ENCODE data around the gene TMEM18.

GRCh38 chr2:675051-675450, 2.2 kb downstream of the TMEM18 start:
- TF ChIP-seq, protein P1, sequence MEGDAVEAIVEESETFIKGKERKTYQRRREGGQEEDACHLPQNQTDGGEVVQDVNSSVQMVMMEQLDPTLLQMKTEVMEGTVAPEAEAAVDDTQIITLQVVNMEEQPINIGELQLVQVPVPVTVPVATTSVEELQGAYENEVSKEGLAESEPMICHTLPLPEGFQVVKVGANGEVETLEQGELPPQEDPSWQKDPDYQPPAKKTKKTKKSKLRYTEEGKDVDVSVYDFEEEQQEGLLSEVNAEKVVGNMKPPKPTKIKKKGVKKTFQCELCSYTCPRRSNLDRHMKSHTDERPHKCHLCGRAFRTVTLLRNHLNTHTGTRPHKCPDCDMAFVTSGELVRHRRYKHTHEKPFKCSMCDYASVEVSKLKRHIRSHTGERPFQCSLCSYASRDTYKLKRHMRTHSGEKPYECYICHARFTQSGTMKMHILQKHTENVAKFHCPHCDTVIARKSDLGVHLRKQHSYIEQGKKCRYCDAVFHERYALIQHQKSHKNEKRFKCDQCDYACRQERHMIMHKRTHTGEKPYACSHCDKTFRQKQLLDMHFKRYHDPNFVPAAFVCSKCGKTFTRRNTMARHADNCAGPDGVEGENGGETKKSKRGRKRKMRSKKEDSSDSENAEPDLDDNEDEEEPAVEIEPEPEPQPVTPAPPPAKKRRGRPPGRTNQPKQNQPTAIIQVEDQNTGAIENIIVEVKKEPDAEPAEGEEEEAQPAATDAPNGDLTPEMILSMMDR (IDR thresholded peaks at IDR 0.05; ENCODE audit: poor library complexity, severe bottlenecking), result no peak
- TF ChIP-seq RAD21 (conservative IDR thresholded peaks at IDR 0.05), result no peak
- TF ChIP-seq SMC3 (conservative IDR thresholded peaks at IDR 0.05; ENCODE audit: poor library complexity), result no peak
- TF ChIP-seq EZH2 (IDR thresholded peaks at IDR 0.05; ENCODE audit: borderline replicate concordance, insufficient read depth, low read length, poor library complexity, severe bottlenecking), result no peak
- no peak for TF ChIP-seq EP300 (conservative IDR thresholded peaks at IDR 0.05; ENCODE audit: poor library complexity, severe bottlenecking)
- no peak for TF ChIP-seq POLR2AphosphoS5 (IDR thresholded peaks at IDR 0.05)
- no peak for TF ChIP-seq TAF1 (IDR thresholded peaks at IDR 0.05; ENCODE audit: low read depth)
- no peak for TF ChIP-seq MXI1 (conservative IDR thresholded peaks at IDR 0.05; ENCODE audit: poor library complexity, severe bottlenecking)
- TF ChIP-seq, protein P2, sequence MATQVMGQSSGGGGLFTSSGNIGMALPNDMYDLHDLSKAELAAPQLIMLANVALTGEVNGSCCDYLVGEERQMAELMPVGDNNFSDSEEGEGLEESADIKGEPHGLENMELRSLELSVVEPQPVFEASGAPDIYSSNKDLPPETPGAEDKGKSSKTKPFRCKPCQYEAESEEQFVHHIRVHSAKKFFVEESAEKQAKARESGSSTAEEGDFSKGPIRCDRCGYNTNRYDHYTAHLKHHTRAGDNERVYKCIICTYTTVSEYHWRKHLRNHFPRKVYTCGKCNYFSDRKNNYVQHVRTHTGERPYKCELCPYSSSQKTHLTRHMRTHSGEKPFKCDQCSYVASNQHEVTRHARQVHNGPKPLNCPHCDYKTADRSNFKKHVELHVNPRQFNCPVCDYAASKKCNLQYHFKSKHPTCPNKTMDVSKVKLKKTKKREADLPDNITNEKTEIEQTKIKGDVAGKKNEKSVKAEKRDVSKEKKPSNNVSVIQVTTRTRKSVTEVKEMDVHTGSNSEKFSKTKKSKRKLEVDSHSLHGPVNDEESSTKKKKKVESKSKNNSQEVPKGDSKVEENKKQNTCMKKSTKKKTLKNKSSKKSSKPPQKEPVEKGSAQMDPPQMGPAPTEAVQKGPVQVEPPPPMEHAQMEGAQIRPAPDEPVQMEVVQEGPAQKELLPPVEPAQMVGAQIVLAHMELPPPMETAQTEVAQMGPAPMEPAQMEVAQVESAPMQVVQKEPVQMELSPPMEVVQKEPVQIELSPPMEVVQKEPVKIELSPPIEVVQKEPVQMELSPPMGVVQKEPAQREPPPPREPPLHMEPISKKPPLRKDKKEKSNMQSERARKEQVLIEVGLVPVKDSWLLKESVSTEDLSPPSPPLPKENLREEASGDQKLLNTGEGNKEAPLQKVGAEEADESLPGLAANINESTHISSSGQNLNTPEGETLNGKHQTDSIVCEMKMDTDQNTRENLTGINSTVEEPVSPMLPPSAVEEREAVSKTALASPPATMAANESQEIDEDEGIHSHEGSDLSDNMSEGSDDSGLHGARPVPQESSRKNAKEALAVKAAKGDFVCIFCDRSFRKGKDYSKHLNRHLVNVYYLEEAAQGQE (IDR thresholded peaks at IDR 0.05; ENCODE audit: borderline replicate concordance), result no peak

All from neural cell (in vitro differentiated cells).